Middle frontal gyrus (tissue), 1 donor: Measurements from ENCODE around the gene ACMSD.
A peak's percentile ranks its signal among the peaks of the same experiment; 100 is the strongest.
"Not testable (repeated sequence)": the region's sequence is repeated elsewhere in the genome, so short reads cannot be mapped to it uniquely, and the experiment has no call there.

Experiments used
- DNase-seq: peaks from one replicate; pipeline ENCODE4 v3.0.0-alpha.2; 2015; ENCODE audit warnings: low spot score; ENCODE audit errors: extremely low spot score

ACMSD gene

GRCh38 chr2:134847582-134847981 is 9.2 kb downstream of the ACMSD start:
- not testable (repeated sequence) for DNase-seq

- no peak for DNase-seq
Measured at GRCh38 chr2:134852518-134852917, 14.1 kb downstream of the ACMSD start.

DNA sequence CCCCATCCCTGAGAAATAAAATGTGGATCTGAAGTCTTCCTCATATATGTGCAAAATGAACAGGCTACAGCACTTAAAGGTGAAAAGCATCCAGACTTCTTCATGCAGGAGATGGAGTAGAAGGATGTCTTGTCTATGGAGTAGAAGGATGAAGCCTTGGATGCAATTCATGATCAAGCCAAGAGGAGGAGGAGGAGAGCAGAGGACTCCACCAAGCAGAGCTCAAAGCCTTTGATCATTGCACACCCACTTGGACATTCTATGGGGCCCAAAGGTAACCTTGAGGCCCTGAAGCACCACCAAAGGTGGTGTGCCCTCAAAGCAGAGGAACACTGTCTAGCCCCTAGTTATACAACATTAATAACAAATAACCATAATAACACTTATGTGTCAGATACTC is 17.3 kb downstream of the ACMSD start:
- no peak for DNase-seq

DNA sequence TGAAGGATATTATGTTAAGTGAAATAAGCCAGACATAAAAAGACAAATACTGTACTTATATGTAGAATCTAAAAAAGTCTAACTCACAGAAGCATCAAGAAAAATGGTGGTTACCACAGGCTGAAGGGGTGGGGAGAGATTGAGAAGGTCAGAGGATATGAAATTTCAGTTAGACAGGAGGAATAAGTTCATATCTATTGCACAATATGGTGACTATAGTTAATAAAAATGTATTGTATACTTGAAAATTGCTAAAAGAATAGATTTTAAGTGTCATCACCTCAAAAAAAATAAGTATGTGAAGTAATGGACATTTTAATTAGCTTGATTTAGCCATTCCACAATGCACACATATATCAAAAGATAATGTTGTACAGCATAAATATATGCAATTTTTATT is 19.8 kb downstream of the ACMSD start:
- no peak for DNase-seq

GRCh38 chr2:134861173-134861572 is 22.8 kb downstream of the ACMSD start:
- no peak for DNase-seq

- no peak for DNase-seq
Measured at GRCh38 chr2:134862069-134862468, 23.7 kb downstream of the ACMSD start.

- DNase-seq, result no peak
Measured at GRCh38 chr2:134862674-134863073, 24.3 kb downstream of the ACMSD start.

DNA sequence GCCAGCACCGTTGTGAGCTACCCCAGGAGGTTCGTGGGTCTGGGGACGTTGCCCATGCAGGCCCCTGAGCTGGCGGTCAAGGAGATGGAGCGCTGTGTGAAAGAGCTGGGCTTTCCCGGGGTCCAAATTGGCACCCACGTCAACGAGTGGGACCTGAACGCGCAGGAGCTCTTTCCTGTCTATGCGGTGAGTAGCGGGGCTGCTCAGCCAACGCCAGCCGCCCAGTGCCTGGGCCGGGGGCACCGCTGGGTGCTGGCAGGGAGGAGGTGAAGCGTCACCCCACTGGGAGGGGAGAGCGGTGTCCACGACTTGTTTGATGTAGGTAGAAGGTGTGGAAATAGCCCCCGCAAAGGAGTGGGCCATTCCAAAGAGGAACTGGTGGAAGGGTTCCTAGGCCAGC is 25.0 kb downstream of the ACMSD start:
- no peak for DNase-seq

GRCh38 chr2:134865067-134865787 is 26.8 kb downstream of the ACMSD start:
- DNase-seq, result no peak

DNA sequence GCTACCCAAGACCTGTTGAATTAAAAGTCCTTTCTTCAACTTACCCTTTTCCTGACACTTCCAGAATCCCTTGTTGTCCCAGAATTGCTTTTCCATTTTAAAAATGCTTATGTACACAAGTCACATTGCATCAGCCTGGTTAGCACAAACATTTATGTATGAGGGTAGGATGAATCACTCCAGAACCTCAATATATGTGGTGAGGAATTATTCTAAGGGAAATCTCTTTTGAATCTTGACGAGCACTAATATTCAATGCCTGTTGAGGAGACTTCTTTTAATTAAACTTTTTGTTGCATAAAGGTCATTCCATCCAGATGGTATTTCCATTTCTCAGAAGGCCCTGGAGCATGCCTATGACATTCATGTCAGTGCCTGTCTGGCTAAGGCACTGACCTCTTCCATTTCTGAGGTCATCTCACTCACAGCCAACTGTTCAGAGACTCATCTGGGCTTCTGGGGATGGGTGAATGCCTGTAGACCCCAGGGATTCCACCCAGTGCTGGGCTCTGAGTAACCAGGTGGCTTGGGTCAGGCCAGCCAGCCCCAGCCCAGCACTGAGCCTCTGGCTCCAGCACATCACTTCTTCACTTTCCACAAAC is 28.2 kb downstream of the ACMSD start:
- DNase-seq, result no peak

- no peak for DNase-seq
Measured at GRCh38 chr2:134869946-134870736, 31.7 kb downstream of the ACMSD start.

GRCh38 chr2:134873152-134873551 is 34.7 kb downstream of the ACMSD start:
- no peak for DNase-seq

DNA sequence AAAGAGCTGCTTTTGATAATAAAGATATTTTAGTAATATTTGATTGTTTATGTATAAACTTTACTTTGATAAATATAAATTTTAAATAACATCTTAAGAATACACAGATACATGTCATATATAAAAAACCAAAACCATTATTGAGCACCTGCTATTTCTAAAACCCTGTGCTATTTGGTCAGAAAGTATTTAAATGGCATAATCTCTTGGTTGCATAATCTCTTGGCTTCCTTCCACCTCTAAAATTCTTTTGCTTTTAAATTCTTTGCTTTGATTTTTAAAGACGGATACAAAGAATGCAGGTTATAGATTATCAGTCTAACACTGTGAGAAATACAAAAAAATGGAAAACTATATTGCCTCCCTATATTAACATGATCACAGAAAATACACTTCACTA is 36.9 kb downstream of the ACMSD start:
- DNase-seq, result no peak

DNA sequence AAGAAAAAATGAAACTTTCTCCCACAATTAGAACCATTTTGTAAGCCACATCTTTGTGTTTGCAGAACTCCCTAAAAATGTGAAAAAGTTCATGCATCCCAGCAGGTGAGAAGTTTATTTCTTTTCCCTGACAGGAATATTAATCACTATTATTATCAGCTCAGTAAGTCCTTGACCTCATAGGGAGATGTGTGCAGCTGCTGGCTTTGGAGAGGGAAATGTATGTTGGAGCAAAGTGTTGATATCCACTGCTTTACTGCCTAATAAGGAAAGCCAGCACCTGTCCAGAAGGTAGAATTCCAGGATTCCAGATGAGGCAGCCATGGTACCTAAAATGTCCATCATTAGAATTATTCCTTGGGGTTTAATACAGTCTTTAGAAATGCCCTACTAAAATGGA is 44.4 kb downstream of the ACMSD start:
- DNase-seq, result no peak

DNA sequence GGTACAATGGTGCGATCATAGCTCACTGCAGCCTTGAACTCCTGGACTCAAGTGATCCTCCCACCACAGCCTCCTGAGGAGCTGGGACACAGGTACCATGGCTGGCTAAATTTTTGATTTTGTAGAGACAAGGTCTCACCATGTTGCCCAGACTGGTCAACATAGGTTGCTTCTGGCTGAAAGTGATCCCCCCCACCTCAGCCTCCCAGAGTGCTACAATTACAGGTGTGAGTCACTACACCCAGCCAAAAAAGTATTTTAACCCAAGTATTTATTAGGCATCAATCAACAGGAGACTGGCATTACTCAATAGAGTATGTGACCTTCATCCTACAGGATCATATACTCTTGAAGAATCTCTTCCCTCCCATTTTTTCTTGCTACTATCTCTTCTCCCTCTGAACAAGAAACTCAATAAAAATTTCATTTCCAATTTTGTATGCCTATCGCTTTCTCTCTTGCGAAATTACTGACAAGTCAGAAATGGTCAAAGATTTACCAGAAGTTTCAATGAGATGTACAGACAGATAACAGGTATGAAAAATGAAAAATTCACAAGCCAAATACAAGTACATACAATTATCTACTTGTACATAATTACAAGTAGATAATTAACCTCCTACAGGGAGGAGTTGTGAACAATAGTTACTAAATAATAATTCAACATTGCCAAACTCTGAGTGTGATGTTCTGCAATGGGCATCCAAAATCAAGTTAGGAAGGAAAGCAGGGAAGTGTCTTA is 45.3 kb downstream of the ACMSD start:
- DNase-seq, result no peak

- DNase-seq, result no peak
Measured at GRCh38 chr2:134884435-134884834, 46.0 kb downstream of the ACMSD start.

- DNase-seq, result no peak
Measured at GRCh38 chr2:134892282-134893035, 54.0 kb downstream of the ACMSD start.

DNA sequence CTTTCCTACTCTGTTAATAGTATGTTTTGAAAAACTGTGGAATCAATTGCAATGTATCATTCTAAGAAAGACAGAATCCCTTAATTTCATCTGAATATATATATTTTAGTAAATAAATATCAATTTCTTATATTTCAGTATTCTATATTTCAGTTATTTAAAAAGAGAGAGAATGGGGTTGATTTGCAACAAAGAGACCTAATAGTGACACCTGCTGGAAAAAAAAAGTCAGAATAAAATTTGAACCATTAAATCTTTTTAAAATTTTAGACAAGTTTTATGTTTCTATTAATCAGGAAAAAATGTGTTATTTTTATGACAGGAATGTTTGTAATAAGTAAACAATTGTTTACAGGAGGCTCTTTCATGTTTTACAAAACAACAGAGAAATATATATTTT is 59.5 kb downstream of the ACMSD start:
- peak; percentile 33 for DNase-seq

- no peak for DNase-seq
Measured at GRCh38 chr2:134899204-134899603, 60.8 kb downstream of the ACMSD start.

DNA sequence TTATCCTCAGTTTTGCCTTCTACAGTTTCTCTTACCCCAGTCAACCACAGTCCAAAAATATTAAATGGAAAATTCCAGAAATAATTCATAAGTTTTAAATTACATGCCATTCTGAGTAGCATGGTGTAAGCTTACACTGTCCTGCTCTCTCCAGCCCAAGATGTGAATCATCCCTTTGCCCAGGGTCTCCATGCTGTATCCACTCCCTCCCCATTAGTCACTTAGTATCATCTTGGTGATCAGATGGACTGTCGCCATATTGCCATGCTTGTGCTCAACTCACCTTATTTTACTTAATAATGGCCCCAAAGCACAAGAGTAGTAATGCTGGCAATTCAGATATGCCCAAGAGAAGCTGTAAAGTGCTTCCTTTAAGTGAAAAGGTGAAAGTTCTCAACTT is 61.7 kb downstream of the ACMSD start:
- DNase-seq, result no peak

- DNase-seq, result not testable (repeated sequence)
Measured at GRCh38 chr2:134903701-134904100, 65.3 kb downstream of the ACMSD start.
